CD14-positive monocyte (primary cell): ENCODE measurements around the gene HAGHL. TPM values are rescaled to one million over a fixed set of nuclear protein-coding genes. Genes with fewer than 3 reads are reported as not detected.

Experiments
- DNase-seq, 3 donors: peaks; one replicate each; pipeline ENCODE4 v3.0.0-alpha.2; 2011 to 2022
- H2AFZ ChIP-seq: 2 replicates; pipeline ENCODE4 v1.6.0; 2012; ENCODE audit warnings: mild to moderate bottlenecking, low read depth, low read length, inconsistent platforms; ENCODE audit not compliant: insufficient read depth, poor library complexity, severe bottlenecking
- H3K27ac ChIP-seq, 2 donors: 1 replicate in 1 of 2; 2 replicates in 1 of 2; pipeline ENCODE4 v1.5.1; 2012 to 2013; ENCODE audit warnings: low read length in 2 of 2, control low read depth in 1 of 2, inconsistent platforms in 1 of 2, low read depth in 1 of 2, mild to moderate bottlenecking in 1 of 2
- H3K27me3 ChIP-seq, 2 donors: one replicate each; pipeline versions ENCODE4 v1.6.0 to v1.6.1; 2011 to 2013; ENCODE audit warnings: low read length in 2 of 2; ENCODE audit not compliant: control insufficient read depth in 2 of 2, insufficient read depth in 2 of 2
- H3K36me3 ChIP-seq, 2 donors: replicated peaks in 1 of 2; 1 replicate in 1 of 2; 2 replicates in 1 of 2; pipeline versions ENCODE4 v1.5.1 to v1.6.1; 2012 to 2013; ENCODE audit warnings: low read length in 2 of 2, control low read depth in 1 of 2, inconsistent platforms in 1 of 2, mild to moderate bottlenecking in 1 of 2; ENCODE audit not compliant: insufficient read depth in 2 of 2, control insufficient read depth in 1 of 2
- H3K4me1 ChIP-seq, 2 donors: 1 replicate in 1 of 2; 2 replicates in 1 of 2; pipeline versions ENCODE4 v1.5.1 to v1.6.1; 2012 to 2013; ENCODE audit warnings: low read length in 2 of 2, control low read depth in 1 of 2, inconsistent platforms in 1 of 2, mild to moderate bottlenecking in 1 of 2, moderate library complexity in 1 of 2; ENCODE audit not compliant: insufficient read depth in 2 of 2, control insufficient read depth in 1 of 2
- H3K4me2 ChIP-seq: replicated peaks from 2 replicates; pipeline ENCODE3; 2012; ENCODE audit warnings: low read length, moderate library complexity, mild to moderate bottlenecking; ENCODE audit not compliant: poor library complexity, severe bottlenecking; ENCODE audit errors: extremely low read depth
- H3K4me3 ChIP-seq, 3 experiments: fragments of 200-600 bp in 1 of 3; sonication (generic) in 1 of 3; replicated peaks in 1 of 3; 1 replicate in 2 of 3; 2 replicates in 1 of 3; pipeline ENCODE4 v1.5.1; 2011 to 2013; ENCODE audit warnings: low read length in 3 of 3, mild to moderate bottlenecking in 3 of 3, control low read depth in 2 of 3, low read depth in 2 of 3, inconsistent platforms in 1 of 3, moderate library complexity in 1 of 3
- H3K79me2 ChIP-seq: 2 replicates; pipeline ENCODE4 v1.6.0; 2012; ENCODE audit warnings: mild to moderate bottlenecking, control low read depth, inconsistent platforms, low read length, moderate library complexity; ENCODE audit not compliant: insufficient read depth
- H3K9ac ChIP-seq: 2 replicates; pipeline ENCODE4 v1.6.0; 2017; ENCODE audit warnings: low read length, mild to moderate bottlenecking; ENCODE audit not compliant: insufficient read depth, poor library complexity, severe bottlenecking
- H3K9me3 ChIP-seq, 2 donors: replicated peaks in 1 of 2; 1 replicate in 1 of 2; 2 replicates in 1 of 2; pipeline versions ENCODE4 v1.5.1 to v1.6.1; 2012 to 2013; ENCODE audit warnings: low read length in 2 of 2, control low read depth in 1 of 2; ENCODE audit not compliant: control insufficient read depth in 1 of 2, insufficient read depth in 1 of 2
- H4K20me1 ChIP-seq: 2 replicates; pipeline ENCODE4 v1.6.0; 2012; ENCODE audit warnings: mild to moderate bottlenecking, low read length, control low read depth, moderate library complexity; ENCODE audit not compliant: insufficient read depth
- H3K27ac Mint-ChIP-seq, 7 donors: one replicate each; pipeline ENCODE4 v1.8.0; 2020; ENCODE audit warnings: mild to moderate bottlenecking in 7 of 7, mixed read lengths in 7 of 7, moderate library complexity in 6 of 7, inconsistent platforms in 2 of 7
- H3K27me3 Mint-ChIP-seq, 3 donors: one replicate each; pipeline ENCODE4 v1.8.0; 2021 to 2022; ENCODE audit warnings: low read depth in 3 of 3, mild to moderate bottlenecking in 3 of 3, mixed read lengths in 3 of 3, moderate library complexity in 3 of 3, inconsistent platforms in 1 of 3
- H3K36me3 Mint-ChIP-seq, 2 donors: one replicate each; pipeline ENCODE4 v1.8.0; 2020; ENCODE audit warnings: mixed read lengths in 2 of 2, inconsistent platforms in 1 of 2, mild to moderate bottlenecking in 1 of 2
- H3K4me1 Mint-ChIP-seq: one replicate; pipeline ENCODE4 v1.8.0; 2020; ENCODE audit warnings: mild to moderate bottlenecking, mixed read lengths
- H3K4me3 Mint-ChIP-seq, 2 donors: one replicate each; pipeline ENCODE4 v1.8.0; 2020; ENCODE audit warnings: mild to moderate bottlenecking in 2 of 2, mixed read lengths in 2 of 2, moderate library complexity in 1 of 2
- H3K9me3 Mint-ChIP-seq, 7 donors: one replicate each; pipeline ENCODE4 v1.8.0; 2020 to 2022; ENCODE audit warnings: mixed read lengths in 7 of 7, mild to moderate bottlenecking in 6 of 7, moderate library complexity in 6 of 7, inconsistent platforms in 2 of 7
- WGBS: methylation state at CpG from one replicate; pipeline ENCODE4 v1.1.5; 2013; ENCODE audit warnings: missing lambda C conversion rate; ENCODE audit not compliant: insufficient coverage; 5-methylcytosine and 5-hydroxymethylcytosine counted together
- intact Hi-C, 2 donors: fragments of 100-400 bp; cut with micrococcal nuclease; formaldehyde crosslinking; loops; one replicate each; pipeline versions ENCODE4 v1.15.0 to v1.15.1; 2023
- polyA plus RNA-seq, 3 donors: library from polyadenylated mRNA; depleted of rRNA in 1 of 3; unstranded in 2 of 3; stranded (reverse) in 1 of 3; fragments of 300-500 nt in 2 of 3; fragments of >200 nt in 1 of 3; fragmentation: Illumina TruSeq in 2 of 3; gene quantifications; 1 replicate in 2 of 3; 2 replicates in 1 of 3; pipeline ENCODE4 v1.2.3, GENCODE V29; 2012 to 2021
- TF ChIP-seq, protein P1 (sequence below): fragments of 200-600 bp; IDR thresholded peaks from one replicate; pipeline ENCODE4 v1.8.0; 2022; ENCODE audit warnings: antibody characterized with exemption, mild to moderate bottlenecking

The HAGHL gene
- polyA plus RNA-seq, 3 donors = 0.60 to 8.9 (median 1.5) TPM

DNA sequence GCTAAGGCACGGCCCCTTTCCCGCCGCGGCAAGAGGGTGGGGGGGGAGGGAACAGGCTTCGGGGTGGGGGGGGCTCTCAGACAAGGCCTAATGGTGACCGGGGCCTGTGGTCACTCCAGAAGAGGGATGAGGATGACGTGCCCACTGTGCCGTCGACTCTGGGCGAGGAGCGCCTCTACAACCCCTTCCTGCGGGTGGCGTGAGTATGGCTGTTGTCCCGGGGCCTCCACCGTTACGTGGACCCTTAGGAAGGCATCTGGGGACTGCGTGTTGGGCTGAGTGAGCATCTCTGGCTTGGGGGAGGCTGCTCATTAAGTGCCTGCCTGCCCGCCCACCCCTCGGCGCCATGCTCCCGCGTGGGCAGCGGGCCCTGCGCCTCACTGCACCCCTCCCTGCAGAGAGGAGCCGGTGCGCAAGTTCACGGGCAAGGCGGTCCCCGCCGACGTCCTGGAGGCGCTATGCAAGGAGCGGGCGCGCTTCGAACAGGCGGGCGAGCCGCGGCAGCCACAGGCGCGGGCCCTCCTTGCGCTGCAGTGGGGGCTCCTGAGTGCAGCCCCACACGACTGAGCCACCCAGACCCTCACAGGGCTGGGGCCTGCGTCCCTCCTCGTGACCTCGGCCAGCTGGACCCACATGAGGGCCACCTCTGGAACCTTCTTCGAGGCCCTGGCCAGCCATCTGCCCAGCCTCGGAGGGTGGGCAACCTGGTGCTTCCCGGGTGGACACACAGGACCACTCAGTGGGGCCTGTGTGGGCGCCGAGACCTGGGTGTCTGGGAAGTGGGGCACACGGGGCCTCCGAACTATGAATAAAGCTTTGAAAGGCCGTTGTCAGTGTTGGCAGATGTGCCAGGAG is 2.2 kb downstream of the HAGHL start:
- peak overlapping the region; percentile 94 for H3K4me2 ChIP-seq
- H3K79me2 ChIP-seq = no peaks in the 10 kb centered on the region
- no peak overlapping the region for H3K27ac ChIP-seq
- H2AFZ ChIP-seq = no peak overlapping the region
- TF ChIP-seq, protein P1, sequence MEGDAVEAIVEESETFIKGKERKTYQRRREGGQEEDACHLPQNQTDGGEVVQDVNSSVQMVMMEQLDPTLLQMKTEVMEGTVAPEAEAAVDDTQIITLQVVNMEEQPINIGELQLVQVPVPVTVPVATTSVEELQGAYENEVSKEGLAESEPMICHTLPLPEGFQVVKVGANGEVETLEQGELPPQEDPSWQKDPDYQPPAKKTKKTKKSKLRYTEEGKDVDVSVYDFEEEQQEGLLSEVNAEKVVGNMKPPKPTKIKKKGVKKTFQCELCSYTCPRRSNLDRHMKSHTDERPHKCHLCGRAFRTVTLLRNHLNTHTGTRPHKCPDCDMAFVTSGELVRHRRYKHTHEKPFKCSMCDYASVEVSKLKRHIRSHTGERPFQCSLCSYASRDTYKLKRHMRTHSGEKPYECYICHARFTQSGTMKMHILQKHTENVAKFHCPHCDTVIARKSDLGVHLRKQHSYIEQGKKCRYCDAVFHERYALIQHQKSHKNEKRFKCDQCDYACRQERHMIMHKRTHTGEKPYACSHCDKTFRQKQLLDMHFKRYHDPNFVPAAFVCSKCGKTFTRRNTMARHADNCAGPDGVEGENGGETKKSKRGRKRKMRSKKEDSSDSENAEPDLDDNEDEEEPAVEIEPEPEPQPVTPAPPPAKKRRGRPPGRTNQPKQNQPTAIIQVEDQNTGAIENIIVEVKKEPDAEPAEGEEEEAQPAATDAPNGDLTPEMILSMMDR = no peak
- no peaks in the 10 kb centered on the region for H3K9me3 ChIP-seq
- Mint-ChIP-seq H3K36me3 (peaks cover 19 to 29% of the 10 kb centered on the region in 2 donors), H3K27me3 (peaks cover 11 to 46% (median 17%) of the 10 kb centered on the region in 3 donors), H3K27ac (peak overlapping the region in 1 of 7 donors; percentile 25), H3K4me3 (peak overlapping the region in 1 of 2 donors; percentile 72), H3K9me3 (no peaks in the 10 kb centered on the region), H3K4me1 (peaks cover 7% of the 10 kb centered on the region)
- 84% methylated on average over 46 of the region's 55 CpGs for WGBS
- intact Hi-C loops = no loop called here
- no peak for DNase-seq
- H3K36me3 ChIP-seq = peaks cover 21 to 40% of the 10 kb centered on the region in 2 donors
- peaks cover 3 to 35% of the 10 kb centered on the region in 2 donors for H3K27me3 ChIP-seq
- no peaks in the 10 kb centered on the region for H4K20me1 ChIP-seq
- peaks cover 16 to 27% of the 10 kb centered on the region in 2 donors for H3K4me1 ChIP-seq
- H3K4me3 ChIP-seq = peak overlapping the region in 1 of 3 experiments; percentile 77
- H3K9ac ChIP-seq = no peak overlapping the region

DNA sequence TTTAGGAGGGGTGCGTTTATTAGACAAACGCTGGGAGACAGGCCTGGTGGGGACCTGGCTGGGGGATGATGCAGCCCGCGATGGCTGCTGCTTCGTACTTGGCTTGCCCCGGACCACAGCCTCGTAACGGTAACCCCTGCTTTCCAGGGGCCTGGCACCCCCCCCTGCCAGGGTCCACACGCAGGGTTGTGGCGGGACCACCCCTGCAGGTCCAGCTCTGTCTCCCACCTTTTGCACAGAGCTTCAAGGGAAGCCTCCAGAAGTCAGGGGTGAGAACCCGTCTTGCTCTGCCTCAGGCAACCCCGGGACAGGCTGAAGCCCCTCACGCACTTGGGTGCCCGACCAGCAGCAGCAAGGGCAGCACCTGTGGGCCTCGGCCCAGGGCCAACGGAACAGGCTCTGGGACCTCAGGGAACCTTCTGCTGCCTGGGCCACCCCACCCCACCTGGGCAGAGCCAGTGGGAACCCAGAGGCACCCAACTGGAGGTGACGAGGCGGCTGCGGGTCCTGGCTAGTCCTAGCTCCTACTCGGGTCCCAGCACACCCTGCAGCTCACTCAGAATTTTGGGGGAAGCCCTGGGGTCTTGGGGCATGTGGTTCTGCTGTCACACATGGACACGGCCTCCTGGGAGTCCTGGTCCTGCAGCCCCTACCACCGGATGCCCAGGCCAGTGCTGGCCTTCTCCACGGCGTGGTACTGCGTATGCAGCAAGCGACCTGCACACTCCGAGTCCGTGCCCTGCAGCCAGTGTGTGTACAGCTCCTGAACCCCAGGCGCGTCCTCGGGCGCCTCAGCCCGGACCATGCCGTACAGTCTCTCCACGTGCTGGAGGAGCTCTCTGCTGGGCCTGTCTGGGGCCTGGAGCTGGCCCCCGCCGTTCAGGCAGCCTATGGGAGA is 3.1 kb downstream of the HAGHL start:
- Histone ChIP-seq H3K27ac (no peak overlapping the region), H3K9ac (no peak overlapping the region), H3K79me2 (no peaks in the 10 kb centered on the region), H3K4me1 (peaks cover 16 to 27% of the 10 kb centered on the region in 2 donors), H3K4me3 (no peak overlapping the region), H3K36me3 (peaks cover 30 to 49% of the 10 kb centered on the region in 2 donors), H3K27me3 (peaks cover 3 to 32% of the 10 kb centered on the region in 2 donors), H3K9me3 (no peaks in the 10 kb centered on the region), H2AFZ (no peak overlapping the region), H4K20me1 (no peaks in the 10 kb centered on the region), H3K4me2 (no peak overlapping the region)
- Mint-ChIP-seq H3K4me3 (no peak overlapping the region), H3K27me3 (peaks cover 10 to 45% (median 17%) of the 10 kb centered on the region in 3 donors), H3K36me3 (peaks cover 26 to 38% of the 10 kb centered on the region in 2 donors), H3K27ac (peak overlapping the region in 1 of 7 donors; percentile 25), H3K4me1 (peaks cover 7% of the 10 kb centered on the region), H3K9me3 (no peaks in the 10 kb centered on the region)
- 93% methylated on average over 34 of the region's 37 CpGs for WGBS
- DNase-seq = no peak
- intact Hi-C loops = no loop called here
- TF ChIP-seq, protein P1 = no peak
